COLO668 (cell line): Measurements from ENCODE around the gene NEXN.
"Not testable (repeated sequence)": the region's sequence is repeated elsewhere in the genome, so short reads cannot be mapped to it uniquely, and the experiment has no call there.

Source experiments
- DNase-seq: peaks from one replicate; lab custom pipeline; 2025; ENCODE audit not compliant: unreplicated experiment; lab: John Stamatoyannopoulos, UW

NEXN gene

GRCh38 chr1:77958391-77958790, 70.0 kb downstream of the NEXN start:
- DNase-seq, result no peak

- DNase-seq, result no peak
Measured at GRCh38 chr1:77958850-77959249, 70.4 kb downstream of the NEXN start.

- no peak for DNase-seq
Measured at GRCh38 chr1:77961392-77961791, 73.0 kb downstream of the NEXN start.

GRCh38 chr1:77966291-77966690, 77.9 kb downstream of the NEXN start:
- DNase-seq, result no peak

- DNase-seq, result no peak
Measured at GRCh38 chr1:77970192-77970591, 81.8 kb downstream of the NEXN start.

GRCh38 chr1:77972080-77972479, 83.7 kb downstream of the NEXN start:
- no peak for DNase-seq

- no peak for DNase-seq
Measured at GRCh38 chr1:77975386-77975785, 87.0 kb downstream of the NEXN start.

GRCh38 chr1:77975907-77976306, 87.5 kb downstream of the NEXN start:
- no peak for DNase-seq

GRCh38 chr1:77976433-77977076, 88.1 kb downstream of the NEXN start:
- DNase-seq, result peak; percentile 28

GRCh38 chr1:77977989-77978292, 89.5 kb downstream of the NEXN start:
- DNase-seq, result no peak

- peak; percentile 89 for DNase-seq
Measured at GRCh38 chr1:77978293-77978968, 90.0 kb downstream of the NEXN start.

GRCh38 chr1:77978969-77979876, 90.8 kb downstream of the NEXN start, which contains the start of gene FUBP1:
FUBP1 (minus strand) TSS chr1:77979072; CDS start chr1:77979004, 68 bp downstream.
- DNase-seq, result peak; percentile 99

GRCh38 chr1:77983352-77983996, 95.0 kb downstream of the NEXN start:
- not testable (repeated sequence) for DNase-seq

- DNase-seq, result no peak
Measured at GRCh38 chr1:77983997-77984355, 95.6 kb downstream of the NEXN start.

- DNase-seq, result no peak
Measured at GRCh38 chr1:77984629-77985028, 96.2 kb downstream of the NEXN start.

- no peak for DNase-seq
Measured at GRCh38 chr1:77986810-77987209, 98.4 kb downstream of the NEXN start.

- no peak for DNase-seq
Measured at GRCh38 chr1:77987919-77988318, 99.5 kb downstream of the NEXN start.

- DNase-seq, result no peak
Measured at GRCh38 chr1:77989744-77990143, 101.3 kb downstream of the NEXN start.

- DNase-seq, result no peak
Measured at GRCh38 chr1:77990629-77991204, 102.3 kb downstream of the NEXN start.

GRCh38 chr1:77991638-77992037, 103.2 kb downstream of the NEXN start:
- DNase-seq, result no peak
